Mesodermal cell (in vitro differentiated cells): ENCODE measurements around the gene ATG4B.

Experiments
- H3K27ac ChIP-seq: 2 replicates; pipeline ENCODE4 v1.7.0; 2013; ENCODE audit warnings: mild to moderate bottlenecking, low read depth, low read length, moderate library complexity; ENCODE audit not compliant: severe bottlenecking
- H3K36me3 ChIP-seq: 2 replicates; pipeline ENCODE4 v1.7.1; 2013; ENCODE audit warnings: mild to moderate bottlenecking, low read length, moderate library complexity; ENCODE audit not compliant: control insufficient read depth, insufficient read depth
- H3K4me1 ChIP-seq: one replicate; pipeline ENCODE4 v1.7.1; 2013; ENCODE audit warnings: mild to moderate bottlenecking, low read length; ENCODE audit not compliant: insufficient read depth, control insufficient read depth, poor library complexity, severe bottlenecking
- H3K4me3 ChIP-seq: 2 replicates; pipeline ENCODE4 v1.7.0; 2013; ENCODE audit warnings: low read length, control low read depth, mild to moderate bottlenecking; ENCODE audit not compliant: insufficient read depth, poor library complexity, severe bottlenecking; ENCODE audit errors: extremely low read depth
- H3K9me3 ChIP-seq: 2 replicates; pipeline ENCODE4 v1.7.1; 2013; ENCODE audit warnings: mild to moderate bottlenecking, low read length, moderate library complexity; ENCODE audit not compliant: control insufficient read depth
- WGBS, 2 experiments: methylation state at CpG; one replicate each; pipeline ENCODE4 v1.1.5; 2013; ENCODE audit warnings: missing lambda C conversion rate in 2 of 2; ENCODE audit not compliant: insufficient coverage in 2 of 2; 5-methylcytosine and 5-hydroxymethylcytosine counted together

Gene ATG4B

GRCh38 chr2:241629762-241630435 lies 7.6 kb upstream of the ATG4B start:
- H3K27ac ChIP-seq, result no peak overlapping the region
- no peaks in the 10 kb centered on the region for H3K9me3 ChIP-seq
- no peaks in the 10 kb centered on the region for H3K4me1 ChIP-seq
- H3K4me3 ChIP-seq, result no peak overlapping the region
- H3K36me3 ChIP-seq, result peaks cover 85% of the 10 kb centered on the region
- 88 to 94% methylated on average over 10 of the region's 11 CpGs for WGBS, 2 experiments

DNA sequence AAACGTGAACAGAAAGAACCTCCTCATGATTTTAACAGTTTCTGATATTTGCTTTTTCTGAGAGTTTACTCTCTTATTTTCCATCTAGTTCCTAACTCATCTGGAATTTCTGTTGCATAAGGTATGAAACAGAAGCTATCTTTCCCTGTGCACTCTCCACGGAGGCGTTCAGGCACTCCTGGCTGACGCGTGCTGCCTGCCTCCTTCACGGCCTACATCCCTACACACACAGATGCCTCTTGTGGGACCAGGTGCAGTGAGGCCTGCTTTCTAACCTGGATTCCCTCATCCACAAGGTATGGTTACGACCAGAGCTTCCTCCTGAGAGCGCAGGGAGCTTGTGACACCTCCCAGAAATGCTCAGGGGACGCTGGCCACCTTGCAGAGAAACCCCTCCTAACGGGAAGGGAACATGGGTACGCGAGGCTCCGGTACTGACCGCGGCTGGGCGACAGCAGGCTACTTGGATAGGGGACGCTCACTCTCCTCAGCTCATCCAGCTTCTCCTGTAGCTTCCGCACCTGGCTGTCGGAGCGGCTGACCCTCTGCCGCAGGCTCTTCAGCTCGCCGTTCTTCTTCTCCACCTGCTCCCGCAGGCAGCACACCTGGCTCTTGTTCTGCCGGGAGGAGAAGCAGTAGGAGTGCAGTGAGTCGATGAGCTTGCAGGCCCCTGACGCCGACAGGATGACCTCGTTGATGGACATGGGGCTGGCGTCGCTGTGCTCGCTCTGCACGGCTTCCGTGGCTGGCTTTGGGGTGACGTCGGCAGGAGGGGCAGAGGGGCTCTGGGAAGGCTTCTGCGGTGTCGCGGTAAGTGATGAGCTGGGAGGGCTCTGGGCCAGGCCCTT lies 4.8 kb upstream of the ATG4B start:
- no peak overlapping the region for H3K27ac ChIP-seq
- H3K36me3 ChIP-seq, result peaks cover 66% of the 10 kb centered on the region
- WGBS, 2 experiments, result 96 to 98% methylated on average over 38 of the region's 39 CpGs
- H3K9me3 ChIP-seq, result no peaks in the 10 kb centered on the region
- no peak overlapping the region for H3K4me3 ChIP-seq
- H3K4me1 ChIP-seq, result peaks cover 2% of the 10 kb centered on the region

- Histone ChIP-seq H3K9me3 (no peaks in the 10 kb centered on the region), H3K4me1 (peaks cover 4% of the 10 kb centered on the region), H3K27ac (no peak overlapping the region), H3K36me3 (peaks cover 58% of the 10 kb centered on the region), H3K4me3 (no peak overlapping the region)
- 97 to 98% methylated on average over 16 to 17 of the region's 17 CpGs for WGBS, 2 experiments
Measured at GRCh38 chr2:241633561-241633960, 3.9 kb upstream of the ATG4B start.

DNA sequence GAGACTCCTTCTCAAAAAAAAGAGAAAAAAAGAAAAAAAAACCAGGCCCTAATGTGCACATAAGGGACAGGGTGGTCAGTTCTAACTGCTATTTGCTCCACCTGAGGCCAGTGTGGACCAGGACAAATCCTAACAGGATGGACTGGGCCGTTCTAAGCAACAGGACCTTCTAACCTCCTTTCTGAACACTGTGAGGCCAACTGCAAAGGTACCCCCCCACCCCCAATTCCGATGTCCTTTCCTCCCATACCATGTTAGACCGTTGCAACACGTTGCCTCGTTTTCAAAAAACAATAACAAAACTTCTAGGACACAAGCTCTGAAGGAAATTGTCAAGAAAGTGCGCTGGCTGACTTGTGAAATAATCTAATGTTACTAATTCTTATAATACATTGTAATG lies 1.7 kb upstream of the ATG4B start:
- H3K9me3 ChIP-seq, result peaks cover 14% of the 10 kb centered on the region
- H3K27ac ChIP-seq, result peak overlapping the region; percentile 64
- H3K36me3 ChIP-seq, result peaks cover 62% of the 10 kb centered on the region
- WGBS, 2 experiments, result 76% methylated on average over 1 of the region's 6 CpGs; no CpG with 5 or more reads in 1 of the 2 experiments
- H3K4me1 ChIP-seq, result peaks cover 8% of the 10 kb centered on the region
- peak overlapping the region; percentile 75 for H3K4me3 ChIP-seq

DNA sequence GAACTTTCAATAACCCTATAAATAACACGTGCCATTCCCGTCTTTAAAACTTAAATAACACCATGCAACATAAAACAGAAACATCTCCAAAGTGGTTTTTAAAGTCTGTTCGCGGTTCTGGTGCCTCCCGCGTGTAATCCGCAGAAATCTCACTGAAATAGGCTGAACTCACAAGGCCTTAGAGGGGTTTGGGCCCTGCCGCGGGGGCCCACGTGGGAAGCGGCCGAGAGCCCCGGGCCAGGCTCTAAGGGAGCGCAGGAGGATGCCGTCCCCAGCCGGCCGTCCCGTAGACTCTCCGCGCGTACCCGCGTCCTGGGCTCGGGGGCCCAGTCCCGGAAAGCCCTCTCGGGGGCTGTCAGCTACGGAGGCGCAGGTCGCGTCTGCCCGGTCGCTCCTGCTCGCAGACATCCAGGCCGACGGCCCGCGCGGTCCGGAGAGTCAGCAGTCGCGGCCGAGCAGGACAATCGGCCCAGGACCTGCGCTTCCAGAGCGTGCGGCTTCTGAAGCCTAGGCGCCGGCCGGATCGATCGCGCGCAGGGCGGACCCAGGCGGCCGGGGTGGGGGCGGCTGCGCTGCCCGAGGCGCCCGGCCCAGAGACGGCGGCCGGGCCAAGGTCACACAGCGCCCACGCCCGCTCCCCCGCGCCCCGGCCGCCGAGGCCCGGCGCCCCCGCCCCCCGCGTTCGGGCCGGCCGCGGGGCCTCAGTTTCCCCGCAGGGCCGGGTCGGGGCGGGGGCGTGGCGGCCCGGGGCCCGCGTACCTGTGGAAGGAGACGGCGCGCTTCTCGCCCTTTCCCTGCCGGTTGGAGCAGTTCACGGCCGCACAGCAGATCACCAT lies 1.1 kb upstream of the ATG4B start:
- H3K27ac ChIP-seq, result peak overlapping the region; percentile 96

DNA sequence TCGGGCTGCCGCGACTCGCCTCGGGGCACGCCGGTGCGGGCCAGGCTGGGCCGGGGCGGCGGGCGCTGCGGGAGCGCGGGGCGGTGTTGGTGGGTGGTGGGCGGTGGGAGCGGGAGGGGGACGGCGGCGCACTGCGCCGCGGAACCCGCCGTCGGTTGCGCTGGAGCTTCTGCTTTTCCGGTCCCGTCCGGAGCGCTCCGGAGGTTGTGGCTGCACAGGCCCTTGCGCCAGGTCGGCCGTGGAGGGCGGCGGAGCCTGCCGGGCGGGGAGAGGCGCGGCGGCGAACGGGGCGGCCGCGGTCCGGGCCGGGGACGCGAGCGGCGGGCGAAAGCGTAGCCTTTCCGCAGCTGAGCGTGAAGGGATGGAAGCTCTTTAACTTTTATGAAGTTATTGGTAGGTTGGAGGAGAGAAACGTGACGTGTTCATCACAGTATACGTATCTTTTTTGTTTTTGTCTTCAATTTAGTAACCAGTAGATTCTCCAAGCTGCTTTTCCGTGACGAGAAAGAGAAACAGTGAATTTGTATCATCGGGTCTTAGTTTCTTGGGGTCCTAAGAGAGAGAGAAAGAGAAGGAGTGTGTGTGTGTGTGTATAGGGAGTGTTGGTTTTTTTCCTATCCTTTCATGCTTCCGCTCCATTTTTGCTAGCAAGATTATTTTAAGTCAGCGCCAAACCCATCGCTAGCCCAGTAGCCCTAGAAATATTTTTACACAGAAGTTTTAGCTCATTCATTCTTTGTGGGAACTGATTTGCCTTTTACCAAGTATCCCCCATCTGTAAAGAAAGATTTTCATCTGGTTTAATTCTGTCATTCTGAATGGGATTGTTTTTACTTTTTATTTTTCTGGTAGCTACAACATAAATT lies 535 bp downstream of the ATG4B start:
- 1% methylated on average over 23 to 31 of the region's 67 CpGs for WGBS, 2 experiments
- H3K27ac ChIP-seq, result peak overlapping the region; percentile 96
- peaks cover 14% of the 10 kb centered on the region for H3K9me3 ChIP-seq
- H3K36me3 ChIP-seq, result peaks cover 55% of the 10 kb centered on the region
- H3K4me1 ChIP-seq, result peaks cover 14% of the 10 kb centered on the region
- H3K4me3 ChIP-seq, result peak overlapping the region; percentile 75

More for the DNA sequence above, 1.1 kb upstream of the ATG4B start:
- H3K4me3 ChIP-seq, result peak overlapping the region; percentile 75
- 1% methylated on average over 72 to 91 of the region's 97 CpGs for WGBS, 2 experiments
- peaks cover 60% of the 10 kb centered on the region for H3K36me3 ChIP-seq
- H3K4me1 ChIP-seq, result peaks cover 14% of the 10 kb centered on the region
- H3K9me3 ChIP-seq, result peaks cover 14% of the 10 kb centered on the region

GRCh38 chr2:241638940-241639339 lies 1.4 kb downstream of the ATG4B start:
- Histone ChIP-seq H3K4me1 (peaks cover 14% of the 10 kb centered on the region), H3K27ac (no peak overlapping the region), H3K4me3 (peak overlapping the region; percentile 75), H3K9me3 (peaks cover 14% of the 10 kb centered on the region), H3K36me3 (peaks cover 51% of the 10 kb centered on the region)
- WGBS, 2 experiments, result 98 to 100% methylated on average over 10 to 14 of the region's 14 CpGs

GRCh38 chr2:241639385-241639784 lies 1.9 kb downstream of the ATG4B start:
- WGBS, 2 experiments, result 98 to 100% methylated on average over 3 to 5 of the region's 7 CpGs
- Histone ChIP-seq H3K9me3 (peaks cover 14% of the 10 kb centered on the region), H3K4me1 (peaks cover 14% of the 10 kb centered on the region), H3K4me3 (no peak overlapping the region), H3K36me3 (peaks cover 52% of the 10 kb centered on the region), H3K27ac (no peak overlapping the region)

DNA sequence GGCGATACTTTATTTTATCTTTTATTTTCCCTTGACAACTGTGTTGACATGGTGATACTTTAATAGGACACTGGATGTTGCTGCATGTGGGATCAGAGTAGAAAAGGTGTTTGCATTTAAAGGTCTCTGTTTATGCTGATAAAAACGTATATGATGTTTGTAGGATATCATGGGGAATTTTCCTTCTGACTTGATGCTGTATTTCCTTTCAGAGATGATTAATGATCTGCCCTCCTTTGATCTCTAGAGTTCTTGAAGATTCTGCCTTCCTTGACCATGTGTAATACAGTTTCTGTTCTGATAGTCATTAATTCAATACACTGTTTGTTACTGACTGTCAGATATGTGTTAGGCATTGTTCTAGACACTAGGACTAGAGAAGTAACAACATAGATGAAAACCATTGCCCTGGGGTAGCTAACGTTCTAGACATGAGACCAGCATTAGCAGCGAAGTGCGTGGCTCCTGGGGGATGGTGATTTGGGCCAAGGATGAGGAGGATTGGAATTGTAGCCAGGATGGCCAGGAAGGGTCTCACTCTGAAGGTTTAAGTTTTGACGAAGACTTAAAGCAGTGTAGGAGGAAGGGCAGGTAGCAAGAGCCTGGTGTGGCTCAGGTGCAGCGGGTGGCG lies 2.8 kb downstream of the ATG4B start:
- WGBS, 2 experiments, result 92 to 95% methylated on average over 7 of the region's 8 CpGs
- peaks cover 51% of the 10 kb centered on the region for H3K36me3 ChIP-seq
- no peak overlapping the region for H3K27ac ChIP-seq
- peaks cover 14% of the 10 kb centered on the region for H3K9me3 ChIP-seq
- peaks cover 13% of the 10 kb centered on the region for H3K4me1 ChIP-seq
- no peak overlapping the region for H3K4me3 ChIP-seq
